GM15510 (cell line): ENCODE measurements around the gene IER3IP1.

Experiments
- POLR2A ChIP-seq: IDR thresholded peaks from 3 replicates; pipeline ENCODE4 v1.6.1; 2011; ENCODE audit warnings: borderline replicate concordance; ENCODE audit not compliant: insufficient read length; ENCODE audit errors: extremely low read depth

IER3IP1 gene

GRCh38 chr18:47168509-47168908 is 7.7 kb downstream of the IER3IP1 start:
- TF ChIP-seq POLR2A = no peak

GRCh38 chr18:47166294-47166693 is 9.9 kb downstream of the IER3IP1 start:
- no peak for TF ChIP-seq POLR2A

- TF ChIP-seq POLR2A = no peak
Observed at GRCh38 chr18:47163241-47163640, 12.9 kb downstream of the IER3IP1 start.

DNA sequence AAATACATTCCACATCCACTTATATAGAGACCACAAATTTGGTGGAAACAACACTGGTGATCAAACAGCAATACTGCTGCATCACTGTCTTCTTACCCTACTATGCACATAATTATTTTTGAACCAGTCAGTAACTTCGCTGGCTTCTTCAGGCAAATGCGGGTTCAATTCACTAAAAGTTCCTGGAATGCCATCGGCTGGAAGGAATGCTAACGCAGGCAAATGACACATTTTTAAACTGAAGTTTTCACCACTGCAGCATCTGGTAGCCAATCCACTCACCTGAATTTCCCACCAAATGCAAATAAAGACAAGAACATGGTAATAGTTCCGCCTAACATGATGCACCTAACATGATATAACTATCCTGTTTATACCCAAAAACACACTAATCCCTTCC is 15.9 kb downstream of the IER3IP1 start:
- TF ChIP-seq POLR2A = no peak

DNA sequence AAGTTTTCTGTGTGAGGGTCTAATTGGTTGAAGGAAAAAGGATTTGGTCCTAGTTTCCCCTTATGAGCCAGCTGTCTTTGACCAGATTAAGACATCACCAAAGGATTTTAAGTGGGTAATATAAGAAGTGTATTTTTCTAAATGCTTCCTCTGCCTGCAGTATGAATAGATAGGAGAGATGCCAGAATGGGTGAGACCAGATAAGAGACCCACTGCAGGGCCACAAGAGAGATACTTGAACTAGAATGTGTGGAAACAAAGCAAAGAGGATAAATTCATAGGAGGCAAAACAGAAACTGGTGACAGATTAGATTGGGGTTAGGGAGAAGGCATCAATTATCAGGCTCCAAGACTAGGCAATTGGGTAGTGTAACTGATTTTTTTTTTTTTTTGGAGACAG is 24.7 kb downstream of the IER3IP1 start:
- no peak for TF ChIP-seq POLR2A

DNA sequence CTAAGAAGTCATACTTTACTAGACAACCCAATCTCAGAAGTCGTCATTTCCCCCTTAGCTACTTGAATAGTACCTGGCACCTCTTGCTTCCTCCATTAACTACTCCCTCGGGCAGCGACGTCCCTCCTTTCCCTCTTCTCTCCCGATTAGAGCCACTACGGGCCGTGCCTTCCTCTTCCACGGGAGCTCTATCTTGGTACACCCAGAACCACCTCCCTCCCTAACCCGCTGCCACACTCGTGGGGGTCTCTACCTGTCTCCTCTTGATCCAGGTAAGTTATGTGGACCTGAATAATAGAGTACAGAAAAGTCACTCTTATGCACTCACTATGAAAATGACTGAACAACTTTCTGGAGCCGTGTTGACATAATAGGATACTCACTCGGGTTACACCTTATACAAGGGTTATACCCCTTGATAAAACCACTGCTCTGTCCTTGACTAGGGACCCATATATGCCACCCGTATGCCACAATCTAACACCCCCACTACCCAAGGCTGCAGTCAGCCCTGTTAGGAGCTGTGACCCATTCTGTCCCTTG is 25.3 kb downstream of the IER3IP1 start:
- no peak for TF ChIP-seq POLR2A

GRCh38 chr18:47150029-47150823 is 25.9 kb downstream of the IER3IP1 start, which contains the start of gene HDHD2:
TSS of gene HDHD2 (minus strand) at chr18:47150500. CDS start at chr18:47136439, 14,061 bp downstream.
- peak; percentile 88 for TF ChIP-seq POLR2A

DNA sequence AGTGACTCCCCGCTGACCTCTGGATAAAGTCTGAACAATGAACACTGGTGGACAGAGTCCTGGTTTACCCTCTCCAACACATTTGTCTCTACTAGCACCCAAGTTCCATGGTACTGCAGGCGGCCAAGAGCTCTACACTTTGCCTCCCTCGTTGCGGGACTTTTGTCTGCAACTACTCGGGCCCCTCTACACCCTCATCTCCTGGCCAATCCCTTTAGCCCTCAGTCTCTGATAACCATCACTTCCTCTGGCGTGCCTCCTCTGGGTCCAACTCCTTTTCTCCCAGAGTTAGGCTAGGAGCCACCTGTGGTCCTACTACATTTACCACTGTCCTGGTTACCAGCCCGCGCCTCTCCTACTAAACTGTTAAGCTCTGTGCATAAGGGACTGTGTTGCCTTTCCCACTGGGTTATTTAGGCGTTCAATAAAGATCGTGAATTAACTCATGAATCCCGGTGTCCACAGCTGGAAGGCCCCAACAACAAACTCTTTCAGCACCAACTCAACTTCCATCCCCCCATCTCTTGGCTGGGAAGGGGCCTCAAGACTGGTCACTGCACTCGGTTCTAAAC is 26.6 kb downstream of the IER3IP1 start:
- no peak for TF ChIP-seq POLR2A

- no peak for TF ChIP-seq POLR2A
Observed at GRCh38 chr18:47146206-47146605, 30.0 kb downstream of the IER3IP1 start.

GRCh38 chr18:47143899-47144485 is 32.2 kb downstream of the IER3IP1 start:
- no peak for TF ChIP-seq POLR2A

DNA sequence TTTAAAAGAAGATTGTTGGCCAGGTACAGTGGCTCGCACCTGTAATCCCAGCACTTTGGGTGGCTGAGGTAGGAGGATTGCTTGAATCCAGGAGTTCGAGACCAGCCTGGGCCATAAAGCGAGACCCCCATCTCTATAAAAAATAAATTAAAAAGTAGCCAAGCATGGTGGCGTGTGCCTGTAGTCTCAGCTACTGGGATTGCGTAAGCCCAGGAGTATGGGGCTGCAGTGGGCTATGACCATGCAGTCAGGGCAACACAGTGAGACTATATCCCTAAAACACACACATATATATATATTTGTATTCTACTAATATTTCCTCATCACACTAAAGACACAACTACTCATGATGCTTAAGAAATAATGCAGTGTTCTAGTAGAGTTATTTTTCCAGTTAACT is 33.0 kb downstream of the IER3IP1 start:
- no peak for TF ChIP-seq POLR2A

DNA sequence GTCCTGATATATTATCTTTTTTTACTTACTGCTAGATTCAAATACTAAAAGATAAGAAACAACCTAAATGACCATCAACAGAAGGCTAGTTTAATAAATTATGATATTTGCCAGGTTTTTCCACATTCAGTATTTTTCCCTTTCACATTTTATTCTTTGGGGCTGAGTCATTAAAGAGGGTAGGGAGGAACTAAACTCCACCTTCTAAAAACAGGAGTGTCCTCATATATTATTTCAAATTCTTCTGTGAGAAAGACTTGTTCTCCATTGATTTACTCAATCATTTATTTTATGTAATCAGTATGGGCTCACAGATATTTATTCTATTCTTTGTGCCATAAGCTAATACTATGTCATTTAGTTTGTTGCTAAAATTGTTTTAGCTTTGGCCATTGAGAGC is 34.9 kb downstream of the IER3IP1 start:
- TF ChIP-seq POLR2A = no peak

DNA sequence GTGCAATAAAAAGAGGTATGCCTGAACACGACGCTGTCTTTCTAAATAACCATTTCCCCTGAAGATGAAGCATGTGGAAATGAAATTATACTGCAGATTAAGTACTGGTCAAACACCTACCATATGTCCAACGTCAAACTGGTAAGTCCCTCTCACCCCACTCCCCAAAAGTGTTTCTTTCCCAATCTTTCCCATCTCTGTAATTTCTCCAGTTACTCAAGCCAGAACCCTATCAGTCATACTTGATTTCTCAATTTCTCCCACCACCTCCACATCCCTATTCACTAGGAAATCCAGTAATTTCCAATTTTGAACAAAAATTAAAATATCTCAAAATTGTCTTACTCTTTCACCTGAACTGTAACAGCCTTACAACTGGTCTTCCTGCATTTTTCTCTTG is 55.0 kb downstream of the IER3IP1 start:
- TF ChIP-seq POLR2A = no peak

GRCh38 chr18:47120428-47120827 is 55.7 kb downstream of the IER3IP1 start:
- no peak for TF ChIP-seq POLR2A

GRCh38 chr18:47118981-47119380 is 57.2 kb downstream of the IER3IP1 start:
- TF ChIP-seq POLR2A = no peak

DNA sequence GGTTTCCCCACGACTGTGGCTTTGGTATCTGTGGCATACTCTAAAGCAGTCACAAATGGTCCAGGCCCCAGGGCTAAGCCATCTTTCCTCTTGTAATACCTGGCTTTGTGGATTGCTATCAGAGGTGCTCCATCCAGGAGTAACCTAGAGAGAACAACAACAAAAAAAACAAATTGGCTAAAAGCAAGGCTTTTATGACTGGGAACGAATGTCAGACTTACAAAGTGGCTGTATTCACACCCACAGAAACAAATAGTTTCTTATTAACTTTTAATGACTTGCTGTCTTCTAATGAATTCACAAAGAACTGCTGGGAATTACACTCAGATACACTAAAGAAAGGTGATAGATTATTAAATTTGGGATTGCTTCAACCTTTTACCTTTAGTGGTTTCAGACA is 61.0 kb downstream of the IER3IP1 start:
- no peak for TF ChIP-seq POLR2A

GRCh38 chr18:47113796-47114540 is 62.2 kb downstream of the IER3IP1 start:
- TF ChIP-seq POLR2A = no peak
